T-helper 2 cell treated with Interferon-gamma antibody and Interleukin-4, amounts not matched to agents 100 ng/mL and 5 ng/mL, for 36 hours (primary cell): ENCODE data around the gene CRABP1. TPM values are rescaled to one million over a fixed set of nuclear protein-coding genes. Genes with fewer than 3 reads are reported as not detected.

Experiments
- intact Hi-C: fragments of 100-400 bp; cut with micrococcal nuclease; formaldehyde crosslinking; loops from one replicate; pipeline ENCODE4 v1.15.1; 2023
- total RNA-seq: library from RNA; stranded (reverse); gene quantifications from 2 replicates; pipeline ENCODE4 v1.2.3, GENCODE V29; 2022

Gene CRABP1
- total RNA-seq: 0.52 TPM in 1 of 2 replicates, not detected in the other

DNA sequence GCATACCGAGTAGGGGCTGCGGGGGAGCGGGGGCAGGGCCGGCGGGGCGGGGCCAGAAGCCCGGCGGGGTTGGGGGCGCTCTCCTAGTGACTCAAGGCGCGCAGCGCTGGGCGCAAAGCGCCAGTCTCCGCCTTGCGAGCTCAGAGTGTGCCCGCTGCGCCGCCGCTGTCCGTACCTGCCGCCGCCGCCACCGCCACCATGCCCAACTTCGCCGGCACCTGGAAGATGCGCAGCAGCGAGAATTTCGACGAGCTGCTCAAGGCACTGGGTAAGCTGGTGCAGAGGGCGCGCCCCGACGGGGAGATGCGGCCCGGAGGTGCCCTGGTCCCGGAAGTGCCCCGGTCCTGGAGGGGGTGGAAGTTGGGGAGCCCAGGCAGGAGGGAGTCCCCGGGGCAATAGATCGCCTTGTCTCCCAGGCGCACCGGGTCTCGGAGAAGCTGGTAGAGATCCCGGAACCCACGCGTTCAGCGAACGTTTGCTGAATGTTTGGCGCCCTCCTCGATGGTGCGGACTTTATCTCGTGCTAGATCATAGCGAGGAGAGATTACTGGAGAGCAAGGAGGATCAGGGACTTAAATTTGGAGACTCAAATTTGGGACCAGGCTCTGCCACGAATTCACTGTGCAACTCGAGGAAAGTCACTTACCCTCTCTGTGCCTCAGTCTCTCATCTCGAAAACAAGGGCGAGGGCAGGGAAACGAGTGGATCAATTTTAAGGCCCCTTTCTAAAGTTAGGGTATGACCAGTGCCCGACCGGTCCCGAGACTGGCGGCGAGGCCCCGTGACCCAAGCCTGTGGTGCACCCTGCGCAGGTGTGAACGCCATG, at the start of gene CRABP1:
Gene CRABP1 (plus strand): TSS at position 123 of the 826 bp plus-strand sequence. CDS start 76 bp downstream, at position 199.
- intact Hi-C loops: no loop called here

DNA sequence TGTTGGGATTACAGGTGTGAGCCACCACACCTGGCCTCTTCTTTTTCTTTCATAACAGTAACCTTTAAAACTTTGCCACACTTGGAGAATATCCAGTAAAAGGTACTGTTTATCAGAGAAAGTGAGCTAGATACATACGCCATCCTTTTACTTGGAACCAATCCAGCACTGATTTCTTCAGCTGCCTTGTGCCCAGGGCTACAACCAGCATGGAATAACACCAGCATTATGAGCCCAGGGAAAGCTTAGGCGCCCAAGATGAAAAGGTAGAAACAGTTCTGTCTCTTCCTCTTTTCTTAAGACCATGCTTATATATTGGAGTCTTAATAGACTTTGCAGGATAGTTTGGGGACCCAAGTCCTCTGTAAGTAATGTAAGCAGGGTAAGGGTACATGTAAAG, 49.1 kb upstream of the CRABP1 start:
- intact Hi-C loops: no loop called here

DNA sequence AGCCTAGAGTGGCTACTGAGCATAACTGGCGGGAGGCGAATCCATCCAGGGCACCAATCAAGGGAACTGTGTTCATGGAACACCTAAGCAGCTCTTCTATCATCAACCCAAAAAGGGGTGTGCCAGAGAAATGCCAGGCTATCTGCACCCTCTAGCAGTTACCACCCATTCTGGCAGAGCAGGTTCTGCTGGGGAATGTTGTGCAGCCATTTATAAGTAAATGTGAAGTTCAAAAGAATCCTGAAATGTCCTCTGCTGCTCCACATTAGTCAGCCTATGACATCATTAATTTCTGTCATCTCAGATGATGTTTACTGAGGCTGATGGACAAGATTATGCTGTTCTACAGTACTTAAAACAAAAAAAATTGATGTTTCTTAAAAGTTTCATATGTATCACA, 48.5 kb upstream of the CRABP1 start:
- intact Hi-C loops: no loop called here

DNA sequence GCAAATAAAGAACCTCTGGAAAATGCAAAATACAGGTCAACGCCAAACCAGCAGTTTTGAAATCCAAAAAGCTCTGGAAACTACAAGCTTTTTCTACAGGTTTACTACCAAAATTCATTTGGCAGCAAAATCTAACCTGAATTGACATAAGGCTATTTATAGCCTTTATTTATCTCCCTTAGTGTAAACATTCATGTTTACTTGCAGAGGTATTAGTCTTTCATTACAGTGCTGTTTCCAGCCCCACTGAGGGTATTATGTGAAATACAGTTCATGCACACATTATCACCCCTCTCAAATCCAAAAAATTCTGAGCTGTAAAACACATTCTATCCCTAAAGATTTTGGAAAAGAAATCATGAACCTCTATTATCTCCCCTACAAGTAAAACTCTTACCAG, 47.9 kb upstream of the CRABP1 start:
- intact Hi-C loops: no loop called here

DNA sequence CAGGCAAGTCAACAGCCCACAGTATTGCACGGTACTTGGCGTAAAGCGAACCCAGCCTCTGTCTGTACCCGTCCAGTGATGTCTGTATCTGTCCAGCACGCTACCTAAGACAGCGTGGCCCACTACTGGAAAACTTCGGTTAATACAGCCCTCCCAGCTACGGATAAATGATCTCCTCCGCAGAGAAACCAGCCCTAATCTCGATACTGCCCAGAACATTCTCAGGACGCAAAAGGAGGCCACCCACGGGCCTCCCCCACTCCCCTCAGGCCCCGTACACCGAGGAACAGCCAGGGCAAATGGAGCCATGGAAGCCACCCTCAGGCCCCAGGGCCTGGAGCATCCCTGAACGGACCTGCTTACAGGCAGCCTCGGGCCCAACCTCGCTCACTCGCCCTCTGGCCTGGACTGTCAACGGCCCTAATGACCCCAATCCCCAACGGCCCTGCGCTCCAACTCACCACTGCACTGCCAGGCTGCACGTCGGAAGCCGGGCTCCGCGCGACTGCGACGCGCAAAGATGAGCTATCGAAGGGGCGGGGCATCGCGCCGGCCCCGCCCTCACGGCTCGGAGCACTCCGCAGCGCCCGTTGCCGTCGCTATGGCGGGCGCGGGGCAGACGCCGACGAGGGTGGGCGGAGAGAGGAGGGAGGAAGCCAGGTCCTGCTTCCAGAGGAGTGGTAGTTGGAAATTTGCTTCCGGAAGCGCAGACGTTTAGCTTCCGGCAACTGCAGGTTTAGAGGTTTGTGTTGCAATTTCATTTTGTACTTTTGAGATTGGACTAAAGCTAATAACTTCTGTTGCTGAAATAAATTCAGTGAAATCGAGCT, 40.8 kb upstream of the CRABP1 start, which contains the start of gene SKIC8:
Gene SKIC8 (minus strand): TSS at position 509 of the 830 bp plus-strand sequence. CDS start 3,923 bp downstream, outside the sequence.
- intact Hi-C loops: loop anchor here (1.0 to 2.0 kb wide), 4 partner anchors 35 to 241 kb away; partner anchors contain the start of genes DNAJA4, IDH3A, IREB2 and PSMA4

DNA sequence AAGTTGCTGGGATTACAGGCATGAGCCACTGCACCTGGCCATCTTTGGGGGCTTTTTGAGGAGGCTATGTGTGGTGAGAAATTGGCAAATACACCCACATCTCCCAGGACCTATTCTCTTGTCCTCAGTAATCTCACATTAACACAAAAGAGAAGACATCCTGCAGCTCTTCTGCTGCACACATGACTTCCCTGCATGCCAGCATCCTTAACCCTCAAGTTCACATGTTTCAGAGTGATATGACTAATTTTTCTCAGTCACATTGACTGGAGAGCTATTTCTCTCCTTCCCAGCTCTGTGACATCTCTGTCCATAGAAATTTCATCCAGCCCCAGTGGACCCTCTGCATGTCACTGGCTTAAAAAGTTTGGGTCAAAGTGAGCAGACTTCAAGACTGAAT, 38.8 kb upstream of the CRABP1 start:
- intact Hi-C loops: loop anchor here (10.0 kb wide), 1 partner anchor 163 kb away; no protein-coding TSS in a partner anchor

DNA sequence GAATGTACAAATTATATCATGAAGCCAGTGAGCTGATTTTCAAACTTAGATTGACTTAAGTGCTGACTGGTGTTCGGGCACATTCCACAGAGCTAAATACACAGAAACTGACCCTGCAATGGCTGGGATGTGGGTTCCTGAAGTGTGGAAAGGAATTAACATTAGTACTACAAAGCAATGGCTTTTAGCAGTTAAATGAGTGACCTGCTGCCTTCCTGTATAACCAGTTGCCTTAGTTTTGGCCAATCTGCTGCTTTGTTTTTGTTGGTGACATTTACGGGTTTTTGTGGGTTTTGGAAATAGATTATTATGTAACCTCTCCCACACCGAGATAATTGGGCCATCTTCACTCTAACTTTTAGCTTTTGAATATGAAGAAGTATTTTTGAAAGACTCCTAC, 38.3 kb upstream of the CRABP1 start:
- intact Hi-C loops: loop anchor here (10.0 kb wide), 1 partner anchor 163 kb away; no protein-coding TSS in a partner anchor

DNA sequence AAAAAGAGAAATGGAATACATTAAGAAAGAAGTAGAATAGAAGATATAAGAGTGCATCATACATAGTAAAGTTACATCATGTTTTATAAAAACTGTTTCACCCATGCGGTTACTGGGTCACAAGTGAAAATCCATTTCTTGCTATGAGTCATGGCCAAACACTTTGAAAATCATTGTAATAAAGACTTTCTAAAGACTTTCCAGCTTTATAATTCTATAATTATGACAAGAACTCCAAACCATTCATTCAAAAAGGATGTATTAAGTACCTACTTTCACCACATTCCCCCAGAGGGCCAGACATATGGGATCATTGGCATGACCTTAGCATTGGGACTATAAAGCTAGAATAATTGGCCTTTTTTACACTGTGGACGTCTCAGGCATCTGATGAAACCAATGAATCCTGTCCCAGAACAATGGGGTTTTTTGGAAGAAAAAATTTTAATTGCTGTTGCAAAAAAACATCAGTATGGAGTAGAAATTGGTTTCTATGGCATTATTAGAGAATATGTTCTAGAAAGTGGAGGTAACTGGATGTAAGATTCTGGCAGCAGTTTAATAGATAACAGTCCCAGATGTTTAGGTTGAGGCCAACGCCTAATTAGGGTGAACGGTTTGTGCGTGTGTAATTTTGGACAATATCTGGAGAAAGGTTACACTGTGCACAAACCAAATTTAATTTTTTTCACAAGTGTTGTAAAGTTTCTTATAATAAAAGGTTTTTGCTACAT, 37.4 kb upstream of the CRABP1 start:
- intact Hi-C loops: loop anchor here (10.0 kb wide), 1 partner anchor 162 kb away; no protein-coding TSS in a partner anchor

DNA sequence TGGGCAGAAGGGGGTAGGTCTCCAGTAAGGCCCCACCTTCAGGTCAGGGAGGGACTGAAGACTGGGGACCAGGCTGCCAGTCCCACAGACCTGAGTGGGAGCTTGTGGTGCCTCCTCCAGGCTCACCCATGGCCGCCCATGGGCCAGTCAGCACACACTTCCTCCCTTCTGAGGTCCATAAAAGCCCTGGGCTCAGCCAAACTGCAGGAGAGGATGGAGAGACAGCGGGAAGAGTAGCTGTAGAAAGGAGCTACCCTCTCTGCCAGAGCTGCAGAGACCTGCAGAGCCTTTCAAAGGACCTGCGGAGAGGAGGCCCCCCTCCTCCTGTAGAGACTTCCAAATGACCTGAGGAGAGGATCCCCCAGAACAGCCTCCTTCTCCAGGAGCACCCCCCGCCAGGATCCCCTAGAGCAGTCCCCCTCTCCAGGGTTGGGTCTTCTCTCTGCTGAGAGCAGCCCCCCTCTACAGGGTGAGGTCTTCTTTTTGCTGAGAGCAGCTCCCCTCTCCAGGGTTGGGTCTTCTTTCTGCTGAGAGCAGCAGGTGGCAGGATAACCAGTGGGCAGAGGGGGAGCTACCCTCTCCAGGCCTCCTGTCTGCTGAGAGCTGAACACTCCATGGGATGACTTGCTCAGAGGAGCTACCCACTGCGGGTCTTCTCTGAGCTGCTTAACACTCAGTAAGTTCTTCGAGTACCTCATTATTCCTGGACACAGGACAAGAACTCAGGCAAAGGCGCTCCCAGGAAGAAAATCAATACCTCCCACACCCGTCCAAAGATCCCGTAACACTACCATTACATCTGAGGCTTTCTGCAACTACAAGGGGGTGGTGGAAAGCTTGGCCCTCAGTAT, 35.7 kb upstream of the CRABP1 start:
- intact Hi-C loops: loop anchor here (10.0 kb wide), 1 partner anchor 160 kb away; no protein-coding TSS in a partner anchor

DNA sequence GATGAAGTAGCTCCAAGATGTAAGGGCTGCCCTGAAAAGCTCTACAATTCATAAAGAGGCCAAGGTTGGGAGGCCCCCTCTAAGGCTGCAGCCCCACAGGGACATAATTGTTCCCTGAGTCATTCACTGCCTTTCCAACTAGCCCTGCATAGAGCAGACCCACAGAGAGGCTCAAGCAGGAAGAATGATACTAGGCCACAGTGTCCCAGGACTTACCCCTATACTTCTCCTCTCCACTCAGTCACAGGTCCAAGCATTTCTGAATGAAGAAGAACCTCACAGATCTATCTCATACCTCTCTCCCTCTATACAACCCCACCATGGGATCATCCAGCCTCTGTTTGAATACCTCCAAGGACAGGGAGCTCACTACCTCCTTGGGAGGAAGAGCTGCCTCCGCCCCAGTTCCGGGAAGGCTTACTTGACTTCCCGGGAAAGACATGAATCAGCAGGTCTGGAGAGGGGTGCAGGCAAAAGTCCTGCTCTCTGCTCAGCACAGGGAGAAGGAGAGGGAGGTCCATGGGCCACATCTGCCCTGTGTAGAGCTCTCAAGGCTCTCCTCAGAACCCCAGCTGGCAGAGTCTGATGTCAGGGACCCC, 33.9 kb upstream of the CRABP1 start:
- intact Hi-C loops: loop anchor here (10.0 kb wide), 1 partner anchor 159 kb away; no protein-coding TSS in a partner anchor

DNA sequence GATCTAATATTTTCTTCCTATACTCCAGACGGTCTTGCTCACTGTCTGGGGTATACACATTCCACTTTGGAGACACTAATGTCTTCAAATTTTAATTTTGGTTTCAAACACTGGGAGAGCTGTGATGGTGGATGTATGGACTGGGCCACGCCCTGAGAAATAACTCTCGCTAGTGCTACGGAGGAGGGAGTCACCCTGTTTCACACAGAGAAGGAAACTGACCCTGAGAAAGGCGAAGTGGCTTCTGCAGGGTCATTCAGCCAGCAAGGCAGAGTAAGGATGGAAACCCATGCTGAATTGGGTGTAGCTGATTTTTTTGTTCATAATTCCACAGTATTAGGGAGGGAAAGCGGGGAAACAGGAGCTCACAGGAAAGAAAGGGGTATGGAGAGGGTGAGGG, 32.2 kb upstream of the CRABP1 start:
- intact Hi-C loops: loop anchor here (1.0 to 10.0 kb wide), 2 partner anchors 115 to 157 kb away; no protein-coding TSS in a partner anchor

DNA sequence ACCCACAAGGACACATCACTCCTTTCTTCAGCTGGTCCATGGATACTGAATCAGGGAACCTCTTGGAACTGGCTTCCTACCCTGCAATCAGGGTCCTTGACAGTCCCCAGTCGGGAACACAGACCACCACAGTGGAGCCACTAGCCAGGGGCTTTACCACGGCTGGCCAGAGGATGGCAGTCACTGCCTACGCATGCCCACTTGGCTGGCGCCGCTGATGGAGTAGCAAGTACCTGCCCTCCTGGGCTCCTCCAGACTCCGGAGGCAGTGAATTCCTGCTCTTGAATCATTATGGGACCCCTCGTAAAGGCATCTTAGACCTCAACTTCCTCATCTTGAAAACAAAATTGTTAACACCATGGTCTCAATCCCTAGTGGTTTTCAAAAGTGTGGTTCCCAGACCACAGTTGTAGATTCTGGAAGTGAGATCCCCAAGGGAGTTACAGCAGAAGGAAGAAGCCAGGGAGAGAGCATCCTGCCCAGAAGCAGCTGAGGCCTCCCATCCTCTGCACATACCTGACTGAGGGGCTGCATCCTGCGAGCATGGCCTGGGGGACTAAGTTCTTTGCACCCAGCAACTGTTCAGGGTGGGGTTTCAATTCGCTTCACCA, 31.6 kb upstream of the CRABP1 start:
- intact Hi-C loops: loop anchor here (1.0 to 10.0 kb wide), 2 partner anchors 115 to 156 kb away; no protein-coding TSS in a partner anchor

DNA sequence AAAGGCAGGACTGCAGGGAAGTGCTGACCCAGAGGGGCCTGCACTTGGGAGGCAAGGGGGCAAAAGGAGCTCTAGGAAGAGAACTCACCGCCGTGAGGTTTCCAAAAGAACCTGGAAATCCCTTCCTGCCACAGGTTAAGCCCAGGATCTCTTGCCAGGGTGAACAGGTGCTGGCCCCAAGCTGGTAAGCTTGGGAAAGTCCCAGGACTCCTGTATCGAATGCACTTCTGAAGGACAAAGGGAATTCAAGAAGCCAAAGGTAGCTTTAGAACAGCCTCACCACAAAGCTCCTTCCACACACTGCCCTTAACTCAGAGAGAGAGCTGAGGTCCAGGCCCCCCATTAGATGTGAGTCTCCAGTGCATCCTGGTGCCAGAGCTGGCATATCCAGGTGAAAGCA, 28.9 kb upstream of the CRABP1 start:
- intact Hi-C loops: no loop called here

DNA sequence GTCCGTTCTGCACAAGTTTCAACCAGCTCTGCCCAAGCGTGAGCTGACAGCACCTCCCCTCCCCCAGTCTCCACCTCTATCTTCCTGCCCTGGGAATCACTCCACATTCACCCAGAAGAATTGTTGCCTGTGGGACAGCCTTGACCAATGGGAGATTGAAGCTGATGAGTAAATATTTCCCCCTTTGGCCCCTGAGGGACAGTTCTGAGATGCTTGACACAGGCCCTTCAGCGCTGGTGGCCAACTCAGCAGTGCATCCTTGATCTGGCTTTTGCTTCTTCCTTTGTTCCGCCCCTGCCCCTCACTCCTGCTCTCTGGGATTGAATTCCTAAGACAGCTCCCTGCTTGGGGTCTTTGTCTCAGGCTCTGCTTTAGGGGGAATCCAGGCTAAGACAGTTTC, 27.6 kb upstream of the CRABP1 start:
- intact Hi-C loops: no loop called here

DNA sequence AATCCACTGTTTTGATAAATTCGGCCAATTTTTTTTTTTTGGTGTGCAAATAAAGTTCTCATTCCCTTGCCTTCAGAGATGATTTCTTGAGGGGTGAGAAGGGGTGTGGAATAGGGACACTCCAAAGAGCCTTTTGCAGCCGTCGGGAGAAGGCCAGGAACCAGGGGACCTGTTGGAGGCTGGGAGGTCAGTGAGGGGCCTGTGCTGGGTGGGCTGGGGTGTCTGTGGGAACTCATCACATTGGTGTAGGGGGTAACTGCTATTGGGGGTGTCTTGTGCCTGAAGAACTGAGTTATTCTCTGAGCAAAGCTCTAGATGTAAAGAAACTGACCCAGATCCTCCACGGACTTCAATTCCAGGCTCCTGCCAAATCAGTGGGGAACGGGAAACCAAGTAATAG, 27.2 kb upstream of the CRABP1 start:
- intact Hi-C loops: no loop called here

DNA sequence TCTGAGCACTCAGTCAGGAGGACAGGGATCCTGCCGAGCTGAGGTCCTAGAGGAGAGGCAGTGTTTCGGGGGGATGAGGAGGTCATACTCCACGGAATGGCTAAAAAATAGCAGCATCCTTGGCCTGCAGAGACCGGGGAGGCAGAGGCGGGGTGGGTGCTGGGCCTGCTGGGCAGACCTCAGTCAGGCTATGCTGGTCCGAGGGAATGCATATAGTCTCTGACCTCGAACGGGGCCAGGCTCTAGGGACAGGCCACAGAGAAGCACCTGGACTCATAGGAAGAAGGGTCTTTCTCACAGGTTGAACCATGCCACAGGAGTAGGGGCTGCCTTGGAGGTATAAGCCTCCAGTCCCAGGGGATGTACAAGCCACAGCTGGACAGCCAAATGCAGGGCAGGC, 26.8 kb upstream of the CRABP1 start:
- intact Hi-C loops: no loop called here

DNA sequence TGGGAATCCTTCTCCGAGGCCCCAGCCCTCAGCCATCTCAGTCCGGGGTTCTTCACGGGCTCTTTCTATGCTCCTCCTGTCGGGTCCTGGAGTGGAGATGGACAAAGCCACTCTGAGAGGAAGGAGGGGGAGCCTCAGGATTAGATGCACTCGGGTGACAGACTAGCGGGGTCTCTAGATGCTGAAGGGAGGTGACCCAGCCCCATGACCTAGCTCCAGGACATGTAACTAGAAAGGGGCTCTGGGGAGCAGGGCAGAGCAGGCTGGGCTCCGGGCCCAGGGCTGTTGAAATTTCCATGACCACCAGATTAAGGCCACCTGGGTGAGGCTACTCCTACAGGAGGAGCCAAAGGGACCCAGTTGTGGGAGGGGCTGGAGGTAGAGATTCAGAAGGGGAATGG, 26.0 kb upstream of the CRABP1 start:
- intact Hi-C loops: no loop called here

DNA sequence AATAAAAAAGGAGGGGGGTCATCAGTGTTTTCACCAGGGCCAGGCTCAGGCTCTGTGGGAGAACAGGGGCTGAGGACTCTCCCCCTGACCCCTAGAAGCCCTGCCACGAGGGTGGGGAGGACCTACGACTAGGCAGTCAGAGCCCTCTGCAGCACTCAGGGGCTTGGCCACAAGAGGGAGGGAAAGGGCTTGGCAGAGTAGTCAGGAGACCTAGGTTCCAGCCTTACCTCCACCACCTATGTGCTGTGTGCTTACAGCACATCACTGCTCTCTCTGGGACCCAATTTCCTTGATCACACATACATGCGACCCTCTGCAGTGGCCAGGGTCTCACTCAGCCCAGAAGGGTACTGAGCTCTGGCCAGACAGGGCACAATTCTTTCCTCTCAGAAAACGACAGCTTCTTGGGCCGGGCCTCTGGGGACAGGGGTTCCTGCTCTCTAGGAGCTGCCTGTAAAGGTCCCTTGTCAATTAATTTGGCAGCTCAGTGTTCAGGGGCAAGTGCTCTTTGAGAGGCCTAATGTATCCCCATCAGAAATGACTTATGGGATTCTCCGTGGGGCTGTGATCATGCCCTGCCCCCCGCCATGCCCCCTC, 24.4 kb upstream of the CRABP1 start:
- intact Hi-C loops: no loop called here
